OCI-LY7 (cell line): Measurements from ENCODE around the gene TEX14. TPM values are rescaled to one million over a fixed set of nuclear protein-coding genes. Genes with fewer than 3 reads are reported as not detected.

Source experiments
- Bru-seq: library from RNA; stranded (reverse); fragments of 400-500 nt; gene quantifications from one replicate; lab custom pipeline; 2021; lab: Mats Ljungman, UMichigan
- BruChase-seq, 2 experiments: library from RNA; stranded (reverse); fragments of 400-500 nt; gene quantifications; one replicate each; lab custom pipeline; 2021; lab: Mats Ljungman, UMichigan
- BruUV-seq: library from RNA; stranded (reverse); fragments of 400-500 nt; replicated peaks from 2 replicates; lab custom pipeline; 2021; lab: Mats Ljungman, UMichigan
- CTCF ChIA-PET: fragments of 300-600 bp; sonication (Branson Sonifier 250); formaldehyde crosslinking; loops from one replicate; lab custom pipeline; 2022; ENCODE audit warnings: antibody characterized with exemption; ENCODE audit not compliant: unreplicated experiment; lab: Charles Lee
- POLR2A ChIA-PET: fragments of 300-600 bp; sonication (Branson Sonifier 250); formaldehyde crosslinking; loops from one replicate; lab custom pipeline; 2022; ENCODE audit warnings: antibody characterized with exemption; lab: Charles Lee
- DNase-seq: peaks from one replicate; pipeline ENCODE4 v3.0.0-alpha.2; 2015; ENCODE audit warnings: low spot score
- H2AFZ ChIP-seq: fragments of 200-600 bp; sonication (generic), shearing (Covaris generic); 2 replicates; pipeline ENCODE4 v1.6.1; 2014; ENCODE audit warnings: mild to moderate bottlenecking, antibody characterized with exemption, low read length, moderate library complexity
- H3K27ac ChIP-seq: fragments of 200-600 bp; sonication (generic); 2 replicates; pipeline ENCODE4 v1.5.1; 2014; ENCODE audit warnings: mixed run types, low read depth, mild to moderate bottlenecking, moderate library complexity, low read length, inconsistent platforms; ENCODE audit not compliant: poor library complexity, severe bottlenecking
- H3K36me3 ChIP-seq: fragments of 200-600 bp; sonication (generic); 2 replicates; pipeline ENCODE4 v1.6.1; 2014; ENCODE audit warnings: mild to moderate bottlenecking, antibody characterized with exemption, low read length, moderate library complexity, mixed read lengths; ENCODE audit not compliant: insufficient read depth
- H3K4me1 ChIP-seq: fragments of 200-600 bp; sonication (generic); 2 replicates; pipeline ENCODE4 v1.5.1; 2014; ENCODE audit warnings: mild to moderate bottlenecking, low read length; ENCODE audit not compliant: insufficient read depth, poor library complexity, severe bottlenecking
- H3K4me2 ChIP-seq: fragments of 200-600 bp; sonication (generic); 2 replicates; pipeline ENCODE4 v1.6.1; 2014; ENCODE audit warnings: mild to moderate bottlenecking, low read length
- H3K4me3 ChIP-seq: fragments of 200-600 bp; sonication (generic); 2 replicates; pipeline ENCODE4 v1.5.1; 2014; ENCODE audit warnings: mild to moderate bottlenecking, low read depth, low read length; ENCODE audit not compliant: poor library complexity, severe bottlenecking
- H3K79me2 ChIP-seq: fragments of 200-600 bp; sonication (generic); 2 replicates; pipeline ENCODE4 v1.6.1; 2016; ENCODE audit warnings: low read depth, mild to moderate bottlenecking, low read length, moderate library complexity, mixed read lengths; ENCODE audit not compliant: insufficient read depth
- H3K9me2 ChIP-seq: fragments of 200-600 bp; sonication (generic); 2 replicates; pipeline ENCODE4 v1.6.1; 2016; ENCODE audit warnings: mild to moderate bottlenecking, low read length, mixed read lengths; ENCODE audit not compliant: insufficient read depth
- H3K9me3 ChIP-seq: fragments of 200-600 bp; sonication (generic); 2 replicates; pipeline ENCODE4 v1.6.1; 2014; ENCODE audit warnings: mild to moderate bottlenecking, mixed run types, low read length, mixed read lengths
- H4K20me1 ChIP-seq: fragments of 200-600 bp; sonication (generic); 2 replicates; pipeline ENCODE4 v1.6.1; 2014; ENCODE audit warnings: mild to moderate bottlenecking, antibody characterized with exemption, low read length, moderate library complexity, mixed read lengths; ENCODE audit not compliant: insufficient read depth
- EZH2phosphoT487 ChIP-seq: fragments of 200-600 bp; sonication (generic); IDR thresholded peaks from 2 replicates; pipeline ENCODE4 v1.6.1; 2018; ENCODE audit warnings: low read depth, borderline replicate concordance, mild to moderate bottlenecking, mixed run types, antibody characterized with exemption, low read length, moderate library complexity, mixed read lengths
- intact Hi-C: fragments of 100-400 bp; cut with micrococcal nuclease; formaldehyde crosslinking; loops from one replicate; pipeline ENCODE4 v1.10.0; 2022; ENCODE audit not compliant: unreplicated experiment
- long read RNA-seq: library from polyadenylated mRNA; stranded (forward); transcript quantifications from one replicate; pipeline ENCODE4 v2.0.0, GENCODE V29; 2022
- total RNA-seq, 2 experiments: library from RNA; depleted of rRNA in 1 of 2; stranded (reverse); fragments of >200 nt in 1 of 2; shearing (Covaris generic) in 1 of 2; gene quantifications; 2 replicates each; pipeline ENCODE4 v1.2.3, GENCODE V29; 2014 to 2022
- TF ChIP-seq, protein P1 (sequence below): fragments of 200-600 bp; sonication (generic); conservative IDR thresholded peaks from 2 replicates; pipeline ENCODE4 v1.5.1; 2014; ENCODE audit warnings: mild to moderate bottlenecking, antibody characterized with exemption, low read length, moderate library complexity, mixed read lengths

Gene TEX14, protein sequence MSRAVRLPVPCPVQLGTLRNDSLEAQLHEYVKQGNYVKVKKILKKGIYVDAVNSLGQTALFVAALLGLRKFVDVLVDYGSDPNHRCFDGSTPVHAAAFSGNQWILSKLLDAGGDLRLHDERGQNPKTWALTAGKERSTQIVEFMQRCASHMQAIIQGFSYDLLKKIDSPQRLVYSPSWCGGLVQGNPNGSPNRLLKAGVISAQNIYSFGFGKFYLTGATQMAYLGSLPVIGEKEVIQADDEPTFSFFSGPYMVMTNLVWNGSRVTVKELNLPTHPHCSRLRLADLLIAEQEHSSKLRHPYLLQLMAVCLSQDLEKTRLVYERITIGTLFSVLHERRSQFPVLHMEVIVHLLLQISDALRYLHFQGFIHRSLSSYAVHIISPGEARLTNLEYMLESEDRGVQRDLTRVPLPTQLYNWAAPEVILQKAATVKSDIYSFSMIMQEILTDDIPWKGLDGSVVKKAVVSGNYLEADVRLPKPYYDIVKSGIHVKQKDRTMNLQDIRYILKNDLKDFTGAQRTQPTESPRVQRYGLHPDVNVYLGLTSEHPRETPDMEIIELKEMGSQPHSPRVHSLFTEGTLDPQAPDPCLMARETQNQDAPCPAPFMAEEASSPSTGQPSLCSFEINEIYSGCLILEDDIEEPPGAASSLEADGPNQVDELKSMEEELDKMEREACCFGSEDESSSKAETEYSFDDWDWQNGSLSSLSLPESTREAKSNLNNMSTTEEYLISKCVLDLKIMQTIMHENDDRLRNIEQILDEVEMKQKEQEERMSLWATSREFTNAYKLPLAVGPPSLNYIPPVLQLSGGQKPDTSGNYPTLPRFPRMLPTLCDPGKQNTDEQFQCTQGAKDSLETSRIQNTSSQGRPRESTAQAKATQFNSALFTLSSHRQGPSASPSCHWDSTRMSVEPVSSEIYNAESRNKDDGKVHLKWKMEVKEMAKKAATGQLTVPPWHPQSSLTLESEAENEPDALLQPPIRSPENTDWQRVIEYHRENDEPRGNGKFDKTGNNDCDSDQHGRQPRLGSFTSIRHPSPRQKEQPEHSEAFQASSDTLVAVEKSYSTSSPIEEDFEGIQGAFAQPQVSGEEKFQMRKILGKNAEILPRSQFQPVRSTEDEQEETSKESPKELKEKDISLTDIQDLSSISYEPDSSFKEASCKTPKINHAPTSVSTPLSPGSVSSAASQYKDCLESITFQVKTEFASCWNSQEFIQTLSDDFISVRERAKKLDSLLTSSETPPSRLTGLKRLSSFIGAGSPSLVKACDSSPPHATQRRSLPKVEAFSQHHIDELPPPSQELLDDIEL (N-terminal part only)
- 0.69 and 0.75 TPM in 2 replicates for total RNA-seq (2014; rRNA removed; shearing (Covaris generic))
- total RNA-seq (2022): 1.3 and 2.3 TPM in 2 replicates
- percentile 38 among the genes with signal in this experiment for Bru-seq, nascent RNA
- percentile 30 among the genes with signal in this experiment for BruChase-seq, experiment 1, labeled RNA remaining after a 6-hour chase
- percentile 35 among the genes with signal in this experiment for BruChase-seq, experiment 2, labeled RNA remaining after a 2-hour chase
- long read RNA-seq: 0 reads

DNA sequence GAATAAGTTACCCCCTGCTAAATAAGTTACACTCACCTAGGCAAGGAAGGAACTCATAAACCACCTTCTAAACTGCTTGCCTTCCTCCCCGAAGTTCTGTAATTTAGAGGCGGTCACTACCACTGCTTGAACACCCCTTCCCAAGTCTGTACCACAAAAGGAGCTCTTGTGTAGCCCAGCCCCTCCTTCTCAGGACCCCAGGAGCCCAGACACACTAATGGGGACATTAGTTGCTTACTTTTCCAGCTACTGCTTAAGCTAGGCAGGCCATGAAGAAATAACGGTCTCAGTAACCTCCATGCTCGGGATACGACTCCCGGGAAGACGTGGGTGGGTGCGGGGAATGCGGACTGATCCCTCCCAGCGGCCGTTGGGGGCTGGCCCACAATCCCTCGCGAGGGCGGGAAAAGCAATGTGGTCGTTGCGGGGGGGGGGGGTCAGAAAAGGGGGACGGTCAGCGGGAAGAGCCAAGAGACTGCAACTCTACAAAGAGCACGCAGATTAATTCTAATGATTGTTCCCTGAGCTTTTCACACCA, at the start of gene TEX14:
Gene TEX14 (minus strand): TSS at position 345 of the 538 bp plus-strand sequence. CDS start 40,044 bp downstream, outside the sequence.
- peaks cover 37% of the 10 kb centered on the region for H3K79me2 ChIP-seq
- H4K20me1 ChIP-seq: peaks cover 6% of the 10 kb centered on the region; the same call in 1 of the 2 replicates
- peak within 1 kb of the TSS; percentile 89 for H3K4me2 ChIP-seq
- no peaks in the 10 kb centered on the region for H3K9me2 ChIP-seq
- TF ChIP-seq, protein P1, sequence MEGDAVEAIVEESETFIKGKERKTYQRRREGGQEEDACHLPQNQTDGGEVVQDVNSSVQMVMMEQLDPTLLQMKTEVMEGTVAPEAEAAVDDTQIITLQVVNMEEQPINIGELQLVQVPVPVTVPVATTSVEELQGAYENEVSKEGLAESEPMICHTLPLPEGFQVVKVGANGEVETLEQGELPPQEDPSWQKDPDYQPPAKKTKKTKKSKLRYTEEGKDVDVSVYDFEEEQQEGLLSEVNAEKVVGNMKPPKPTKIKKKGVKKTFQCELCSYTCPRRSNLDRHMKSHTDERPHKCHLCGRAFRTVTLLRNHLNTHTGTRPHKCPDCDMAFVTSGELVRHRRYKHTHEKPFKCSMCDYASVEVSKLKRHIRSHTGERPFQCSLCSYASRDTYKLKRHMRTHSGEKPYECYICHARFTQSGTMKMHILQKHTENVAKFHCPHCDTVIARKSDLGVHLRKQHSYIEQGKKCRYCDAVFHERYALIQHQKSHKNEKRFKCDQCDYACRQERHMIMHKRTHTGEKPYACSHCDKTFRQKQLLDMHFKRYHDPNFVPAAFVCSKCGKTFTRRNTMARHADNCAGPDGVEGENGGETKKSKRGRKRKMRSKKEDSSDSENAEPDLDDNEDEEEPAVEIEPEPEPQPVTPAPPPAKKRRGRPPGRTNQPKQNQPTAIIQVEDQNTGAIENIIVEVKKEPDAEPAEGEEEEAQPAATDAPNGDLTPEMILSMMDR: no peak
- no peak for TF ChIP-seq EZH2phosphoT487
- H2AFZ ChIP-seq: peak within 1 kb of the TSS; percentile 98
- H3K36me3 ChIP-seq: peaks cover 26% of the 10 kb centered on the region
- ChIA-PET POLR2A (interaction anchor here (0.5 to 1.7 kb wide), 8 partner anchors 9 to 496 kb away, joined by 3 to 5 read pairs (median 4); no protein-coding TSS in a partner anchor), CTCF (no interaction called here)
- intact Hi-C loops: loop anchor here (1.0 to 10.0 kb wide), 3 partner anchors 32 to 177 kb away; partner anchors contain the start of gene MTMR4
- peak within 1 kb of the TSS; percentile 67 for H3K27ac ChIP-seq
- H3K4me1 ChIP-seq: peaks cover 23% of the 10 kb centered on the region
- no peaks in the 10 kb centered on the region for H3K9me3 ChIP-seq
- no TSS peak for BruUV-seq
- DNase-seq: no peak
- H3K4me3 ChIP-seq: peak within 1 kb of the TSS; percentile 84

DNA sequence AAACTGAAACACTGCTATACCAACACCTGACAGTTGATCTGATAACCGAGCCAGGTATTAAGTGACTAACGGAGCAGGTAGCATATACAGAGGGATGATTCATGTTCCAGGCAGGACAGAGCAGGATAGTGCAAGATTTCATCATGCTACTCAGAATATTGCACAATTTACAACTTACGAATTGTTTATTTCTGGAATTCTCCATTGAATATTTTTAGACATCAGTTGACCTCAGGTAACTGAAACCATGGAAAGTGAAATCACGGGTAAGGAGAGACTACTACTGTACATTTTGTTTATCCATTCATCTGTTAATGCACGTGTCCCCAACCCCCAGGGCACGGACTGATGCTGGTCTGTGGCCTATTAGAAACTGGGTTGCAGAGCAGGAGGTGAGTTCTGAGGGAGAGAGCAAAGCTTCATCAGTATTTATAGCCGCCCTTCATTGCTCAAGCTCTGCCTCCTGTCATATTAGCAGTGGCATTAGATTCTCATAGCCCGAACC, 49.3 kb upstream of the TEX14 start:
- BruUV-seq: no TSS peak
- ChIA-PET POLR2A (no interaction called here), CTCF (no interaction called here)
- H3K36me3 ChIP-seq: no peaks in the 10 kb centered on the region
- H3K79me2 ChIP-seq: no peaks in the 10 kb centered on the region
- H3K4me1 ChIP-seq: peaks cover 5% of the 10 kb centered on the region
- H2AFZ ChIP-seq: no peak overlapping the region
- intact Hi-C loops: no loop called here
- no peaks in the 10 kb centered on the region for H3K9me3 ChIP-seq
- H3K27ac ChIP-seq: no peak overlapping the region
- H4K20me1 ChIP-seq: no peaks in the 10 kb centered on the region
- DNase-seq: no peak
- no peak overlapping the region for H3K4me3 ChIP-seq
- no peak overlapping the region for H3K4me2 ChIP-seq
- TF ChIP-seq, protein P1: no peak
- no peak for TF ChIP-seq EZH2phosphoT487
- no peaks in the 10 kb centered on the region for H3K9me2 ChIP-seq
